ENCODE results near the gene MED13L.

DNA sequence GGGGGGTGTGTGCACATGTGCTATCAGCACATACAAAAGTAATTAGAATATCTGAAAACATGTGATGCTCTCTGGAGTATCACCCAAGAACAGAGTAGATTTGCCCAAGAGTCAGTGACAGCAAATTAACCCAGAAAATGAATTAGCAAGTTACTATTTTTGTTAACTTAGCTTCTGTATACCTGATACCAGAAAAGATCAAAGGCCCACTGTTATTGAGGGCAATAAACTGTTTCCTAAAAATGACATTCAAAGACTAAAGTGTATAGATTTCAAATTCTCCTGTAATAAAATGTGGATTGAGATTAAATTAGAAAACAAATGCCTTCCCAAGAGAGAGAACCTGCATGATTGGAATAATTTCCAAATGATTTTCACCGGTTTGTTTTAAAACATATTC is 184.7 kb downstream of the MED13L start:
- TF ChIP-seq, protein P1, sequence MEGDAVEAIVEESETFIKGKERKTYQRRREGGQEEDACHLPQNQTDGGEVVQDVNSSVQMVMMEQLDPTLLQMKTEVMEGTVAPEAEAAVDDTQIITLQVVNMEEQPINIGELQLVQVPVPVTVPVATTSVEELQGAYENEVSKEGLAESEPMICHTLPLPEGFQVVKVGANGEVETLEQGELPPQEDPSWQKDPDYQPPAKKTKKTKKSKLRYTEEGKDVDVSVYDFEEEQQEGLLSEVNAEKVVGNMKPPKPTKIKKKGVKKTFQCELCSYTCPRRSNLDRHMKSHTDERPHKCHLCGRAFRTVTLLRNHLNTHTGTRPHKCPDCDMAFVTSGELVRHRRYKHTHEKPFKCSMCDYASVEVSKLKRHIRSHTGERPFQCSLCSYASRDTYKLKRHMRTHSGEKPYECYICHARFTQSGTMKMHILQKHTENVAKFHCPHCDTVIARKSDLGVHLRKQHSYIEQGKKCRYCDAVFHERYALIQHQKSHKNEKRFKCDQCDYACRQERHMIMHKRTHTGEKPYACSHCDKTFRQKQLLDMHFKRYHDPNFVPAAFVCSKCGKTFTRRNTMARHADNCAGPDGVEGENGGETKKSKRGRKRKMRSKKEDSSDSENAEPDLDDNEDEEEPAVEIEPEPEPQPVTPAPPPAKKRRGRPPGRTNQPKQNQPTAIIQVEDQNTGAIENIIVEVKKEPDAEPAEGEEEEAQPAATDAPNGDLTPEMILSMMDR (IDR thresholded peaks at IDR 0.05) = no peak
- TF ChIP-seq POLR2A (IDR thresholded peaks at IDR 0.05) = no peak

Measured in thyroid gland (tissue), 4 donors.